Liver (tissue), 9 donors: ENCODE measurements around the gene CEP78. TPM values are rescaled to one million over a fixed set of nuclear protein-coding genes. Genes with fewer than 3 reads are reported as not detected.

Experiments used
- DNase-seq: peaks from one replicate; pipeline ENCODE4 v3.0.0-alpha.2; 2017; ENCODE audit warnings: low spot score
- H3K27ac ChIP-seq, 2 donors: one replicate each; pipeline ENCODE4 v1.7.0; 2013; ENCODE audit warnings: inconsistent platforms in 2 of 2, low read length in 2 of 2, control low read depth in 1 of 2, low read depth in 1 of 2, mild to moderate bottlenecking in 1 of 2
- H3K27me3 ChIP-seq, 4 donors: one replicate each; pipeline versions ENCODE4 v1.6.1 to v1.7.0; 2013; ENCODE audit warnings: low read length in 3 of 4, inconsistent platforms in 1 of 4, mild to moderate bottlenecking in 1 of 4, moderate library complexity in 1 of 4; ENCODE audit not compliant: control insufficient read depth in 4 of 4, insufficient read depth in 4 of 4
- H3K36me3 ChIP-seq, 4 donors: one replicate each; pipeline versions ENCODE4 v1.6.1 to v1.7.0; 2013; ENCODE audit warnings: low read length in 3 of 4, mild to moderate bottlenecking in 3 of 4, low read depth in 1 of 4, moderate library complexity in 1 of 4; ENCODE audit not compliant: control insufficient read depth in 4 of 4, insufficient read depth in 3 of 4
- H3K4me1 ChIP-seq, 4 donors: one replicate each; pipeline versions ENCODE4 v1.6.1 to v1.7.0; 2013; ENCODE audit warnings: low read length in 3 of 4, mild to moderate bottlenecking in 3 of 4, moderate library complexity in 1 of 4; ENCODE audit not compliant: control insufficient read depth in 4 of 4, insufficient read depth in 4 of 4
- H3K4me3 ChIP-seq, 3 donors: one replicate each; pipeline versions ENCODE4 v1.6.1 to v1.7.0; 2013; ENCODE audit warnings: low read length in 3 of 3, control low read depth in 1 of 3, low read depth in 1 of 3, mild to moderate bottlenecking in 1 of 3
- H3K9ac ChIP-seq, 2 donors: one replicate each; pipeline ENCODE4 v1.7.0; 2013; ENCODE audit warnings: low read length in 2 of 2, mild to moderate bottlenecking in 2 of 2, moderate library complexity in 2 of 2, control low read depth in 1 of 2, low read depth in 1 of 2
- H3K9me3 ChIP-seq, 4 donors: one replicate each; pipeline versions ENCODE4 v1.6.1 to v1.7.0; 2013; ENCODE audit warnings: low read length in 3 of 4; ENCODE audit not compliant: control insufficient read depth in 4 of 4
- ATF3 ChIP-seq: IDR thresholded peaks from 2 replicates; pipeline ENCODE4 v1.6.1; 2016; ENCODE audit warnings: antibody characterized with exemption
- CTCF ChIP-seq: fragments of 150-350 bp; IDR thresholded peaks from 2 replicates; pipeline ENCODE4 v1.5.1; 2017; ENCODE audit warnings: improper control_type of control experiment, low read depth, low read length; ENCODE audit not compliant: missing input control
- EGR1 ChIP-seq, 2 donors: IDR thresholded peaks; 2 replicates each; pipeline ENCODE4 v1.6.1; 2016 to 2018; ENCODE audit warnings: antibody characterized with exemption in 2 of 2, low read depth in 2 of 2
- FOXA1 ChIP-seq: IDR thresholded peaks from 2 replicates; pipeline ENCODE4 v1.6.1; 2016; ENCODE audit warnings: antibody characterized with exemption
- FOXA2 ChIP-seq: IDR thresholded peaks from 2 replicates; pipeline ENCODE4 v1.6.1; 2016; ENCODE audit warnings: antibody characterized with exemption
- GABPA ChIP-seq, 2 donors: IDR thresholded peaks in 1 of 2; conservative IDR thresholded peaks in 1 of 2; 2 replicates each; pipeline ENCODE4 v1.6.1; 2016; ENCODE audit warnings: antibody characterized with exemption in 2 of 2, mild to moderate bottlenecking in 1 of 2, moderate library complexity in 1 of 2
- HNF4A ChIP-seq, 2 donors: conservative IDR thresholded peaks; 2 replicates each; pipeline ENCODE4 v1.6.1; 2016; ENCODE audit warnings: antibody characterized with exemption in 2 of 2, mild to moderate bottlenecking in 2 of 2
- HNF4G ChIP-seq: IDR thresholded peaks from 2 replicates; pipeline ENCODE4 v1.6.1; 2016; ENCODE audit warnings: antibody characterized with exemption
- JUND ChIP-seq, 2 donors: IDR thresholded peaks; 2 replicates each; pipeline ENCODE4 v1.6.1; 2016; ENCODE audit warnings: antibody characterized with exemption in 2 of 2
- MAX ChIP-seq: IDR thresholded peaks from 2 replicates; pipeline ENCODE4 v1.6.1; 2016; ENCODE audit warnings: antibody characterized with exemption
- REST ChIP-seq: IDR thresholded peaks from 2 replicates; pipeline ENCODE4 v1.6.1; 2016; ENCODE audit warnings: antibody characterized with exemption, mild to moderate bottlenecking
- SP1 ChIP-seq: IDR thresholded peaks from 2 replicates; pipeline ENCODE4 v1.6.1; 2018; ENCODE audit warnings: antibody characterized with exemption, mild to moderate bottlenecking
- TAF1 ChIP-seq: conservative IDR thresholded peaks from 2 replicates; pipeline ENCODE4 v1.6.1; 2016; ENCODE audit warnings: antibody characterized with exemption, mild to moderate bottlenecking
- YY1 ChIP-seq: IDR thresholded peaks from 2 replicates; pipeline ENCODE4 v1.6.1; 2016; ENCODE audit warnings: antibody characterized with exemption, mild to moderate bottlenecking
- ZBTB33 ChIP-seq: IDR thresholded peaks from 2 replicates; pipeline ENCODE4 v1.6.1; 2016; ENCODE audit warnings: antibody characterized with exemption
- WGBS: extraction: QIAGEN DNeasy Blood & Tissue Kit; methylation state at CpG from one replicate; pipeline ENCODE4 v1.1.7; 2013; 5-methylcytosine and 5-hydroxymethylcytosine counted together
- polyA plus RNA-seq, 2 donors: library from polyadenylated mRNA; stranded (reverse) in 1 of 2; unstranded in 1 of 2; fragments of 200-250 nt in 1 of 2; fragments of >200 nt in 1 of 2; fragmentation: Nextera tagmentation in 1 of 2; extraction: Ambion mirVana in 1 of 2; gene quantifications; one replicate each; pipeline versions ENCODE4 v1.2.1 to v1.2.3, GENCODE V29; 2013 to 2015
- total RNA-seq, 2 donors: library from RNA; depleted of rRNA; stranded (reverse); fragments of >200 nt; gene quantifications; one replicate each; pipeline ENCODE4 v1.2.3, GENCODE V29; 2014
- donor health status: healthy.
- donor health status: healthy.
- donor health status: healthy.
- donor health status: healthy.
- donor health status: healthy.

Gene CEP78
- total and polyA plus RNA-seq, 4 donors: 2.6 to 12.0 (median 6.4) TPM

GRCh38 chr9:78324682-78325081, 88.8 kb downstream of the CEP78 start (continued):
- TF ChIP-seq YY1 (no peak), JUND (IDR thresholded peaks at IDR 0.05) (no peak)

GRCh38 chr9:78325343-78325742, 89.5 kb downstream of the CEP78 start:
- TF ChIP-seq ZBTB33 (no peak), GABPA (IDR thresholded peaks at IDR 0.05 in 1 of 2, conservative IDR thresholded peaks at IDR 0.05 in 1 of 2) (no peak), MAX (no peak), ATF3 (no peak), YY1 (no peak), EGR1 (IDR thresholded peaks at IDR 0.05; ENCODE audit: low read depth in 2 of 2) (no peak), SP1 (no peak), FOXA2 (no peak), REST (no peak), CTCF (no peak), HNF4G (no peak), HNF4A (conservative IDR thresholded peaks at IDR 0.05) (no peak), JUND (IDR thresholded peaks at IDR 0.05) (no peak), TAF1 (no peak), FOXA1 (no peak)
- 50% methylated on average over 6 of the region's 6 CpGs for WGBS
- DNase-seq: no peak
- H3K27ac ChIP-seq: no peak overlapping the region
- peaks cover 0 to 2% (median 0%) of the 10 kb centered on the region in 4 donors for H3K4me1 ChIP-seq
- no peaks in the 10 kb centered on the region for H3K9me3 ChIP-seq
- peaks cover 0 to 11% (median 2%) of the 10 kb centered on the region in 4 donors for H3K36me3 ChIP-seq
- no peak overlapping the region for H3K9ac ChIP-seq
- H3K27me3 ChIP-seq: no peaks in the 10 kb centered on the region
- H3K4me3 ChIP-seq: no peak overlapping the region
